GM18861 (cell line): ENCODE measurements around the gene PI16.

Source experiments
- ATAC-seq: cut with Tn5 transposase; IDR thresholded peaks from one replicate; pipeline ENCODE4 v1.9.1; 2021; ENCODE audit not compliant: unreplicated experiment

PI16 gene, protein sequence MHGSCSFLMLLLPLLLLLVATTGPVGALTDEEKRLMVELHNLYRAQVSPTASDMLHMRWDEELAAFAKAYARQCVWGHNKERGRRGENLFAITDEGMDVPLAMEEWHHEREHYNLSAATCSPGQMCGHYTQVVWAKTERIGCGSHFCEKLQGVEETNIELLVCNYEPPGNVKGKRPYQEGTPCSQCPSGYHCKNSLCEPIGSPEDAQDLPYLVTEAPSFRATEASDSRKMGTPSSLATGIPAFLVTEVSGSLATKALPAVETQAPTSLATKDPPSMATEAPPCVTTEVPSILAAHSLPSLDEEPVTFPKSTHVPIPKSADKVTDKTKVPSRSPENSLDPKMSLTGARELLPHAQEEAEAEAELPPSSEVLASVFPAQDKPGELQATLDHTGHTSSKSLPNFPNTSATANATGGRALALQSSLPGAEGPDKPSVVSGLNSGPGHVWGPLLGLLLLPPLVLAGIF

GRCh38 chr6:36954262-36954931 is at the start of gene PI16:
TSS of gene PI16 (plus strand) at chr6:36954738. CDS start at chr6:36954761, 23 bp downstream.
- ATAC-seq, result no peak

DNA sequence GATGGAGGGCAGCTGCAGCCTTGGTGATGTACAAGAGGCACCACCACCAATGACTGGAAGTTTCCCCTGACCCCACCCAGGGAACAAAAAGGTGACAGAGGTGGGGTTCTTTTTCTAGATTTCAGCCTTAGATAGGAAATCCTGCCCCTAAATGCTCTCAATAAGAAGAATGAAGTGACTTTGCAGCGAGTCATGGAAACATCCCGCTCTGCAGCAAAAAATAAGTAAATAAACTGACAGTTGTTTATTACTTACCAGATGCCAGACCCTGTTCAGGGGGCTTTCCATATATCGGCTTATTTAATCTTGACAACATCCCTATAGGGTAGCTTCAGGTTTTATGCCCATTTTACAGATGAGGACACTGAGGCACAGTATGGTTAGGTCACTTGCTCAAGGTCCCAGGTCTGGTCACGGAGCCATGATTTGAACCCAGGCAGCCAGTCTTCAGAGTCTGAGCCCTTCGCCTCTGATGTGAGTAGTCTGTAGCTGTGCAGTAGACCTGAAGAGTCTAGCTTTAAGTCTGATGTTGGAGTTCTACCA is 49.6 kb upstream of the PI16 start:
- no peak for ATAC-seq

GRCh38 chr6:36906539-36907325 is 47.8 kb upstream of the PI16 start:
- no peak for ATAC-seq

DNA sequence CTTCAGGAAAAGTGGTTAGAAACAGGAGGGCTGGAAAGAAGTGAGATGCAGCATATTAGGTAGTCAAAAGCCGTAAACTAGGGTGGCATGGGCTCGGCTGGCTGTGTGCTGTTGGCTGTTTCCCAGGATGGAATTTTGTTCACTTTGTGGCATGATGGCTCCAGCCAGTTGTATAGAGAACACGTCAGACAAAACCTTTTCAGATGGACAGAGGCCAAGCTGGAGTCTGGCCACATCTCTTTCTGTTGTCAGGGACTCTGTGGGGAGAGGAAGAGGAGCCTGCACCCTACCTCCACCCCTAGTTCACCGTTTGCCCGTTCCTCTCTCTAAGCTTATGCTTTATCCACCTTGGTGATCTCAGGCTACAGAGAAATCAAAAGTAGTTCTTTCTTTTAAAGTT is 46.8 kb upstream of the PI16 start:
- no peak for ATAC-seq

GRCh38 chr6:36908747-36909146 is 45.8 kb upstream of the PI16 start:
- no peak for ATAC-seq

GRCh38 chr6:36912030-36912454 is 42.5 kb upstream of the PI16 start:
- no peak for ATAC-seq

DNA sequence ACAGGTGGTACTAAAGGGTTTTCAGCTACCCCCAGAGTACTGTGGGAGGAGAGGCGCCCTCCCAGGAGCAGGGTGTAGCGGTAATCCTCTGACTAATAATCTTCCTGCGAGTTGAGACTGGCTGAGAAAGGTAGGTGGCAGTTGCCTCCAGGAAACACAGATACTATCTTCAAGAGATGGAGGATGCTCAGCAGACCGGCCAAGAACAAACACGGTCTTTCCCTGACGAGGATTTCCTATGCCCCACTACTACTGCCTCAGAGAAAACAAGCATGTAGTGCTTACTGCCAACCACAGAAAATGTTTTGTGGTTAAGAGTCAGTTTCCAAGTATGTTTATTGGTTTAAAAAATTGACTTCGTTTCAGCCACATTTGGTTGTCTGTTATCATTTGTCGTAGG is 42.0 kb upstream of the PI16 start:
- peak; percentile 81 for ATAC-seq

DNA sequence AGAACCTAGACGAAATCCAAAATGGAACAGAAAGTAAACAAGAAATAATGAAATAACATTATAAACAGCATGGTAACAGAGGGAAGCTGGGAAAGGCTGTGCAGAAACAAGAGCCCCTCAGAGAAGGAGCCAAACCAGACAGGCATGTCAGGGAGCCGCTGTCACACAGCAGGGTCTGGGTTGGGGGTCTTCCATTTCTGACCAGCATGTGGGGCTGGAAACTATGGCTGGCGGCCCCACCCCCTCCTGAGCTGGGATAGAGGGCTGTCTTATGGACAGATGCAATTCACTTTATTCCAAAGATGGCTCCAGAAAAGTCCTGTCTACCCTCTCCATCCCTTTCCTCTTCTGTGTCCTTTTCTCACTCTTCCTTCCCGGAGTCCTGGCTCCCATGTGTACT is 41.5 kb upstream of the PI16 start:
- no peak for ATAC-seq

- no peak for ATAC-seq
These were observed 40.2 kb upstream of the PI16 start for GRCh38 chr6:36914227-36914794.

DNA sequence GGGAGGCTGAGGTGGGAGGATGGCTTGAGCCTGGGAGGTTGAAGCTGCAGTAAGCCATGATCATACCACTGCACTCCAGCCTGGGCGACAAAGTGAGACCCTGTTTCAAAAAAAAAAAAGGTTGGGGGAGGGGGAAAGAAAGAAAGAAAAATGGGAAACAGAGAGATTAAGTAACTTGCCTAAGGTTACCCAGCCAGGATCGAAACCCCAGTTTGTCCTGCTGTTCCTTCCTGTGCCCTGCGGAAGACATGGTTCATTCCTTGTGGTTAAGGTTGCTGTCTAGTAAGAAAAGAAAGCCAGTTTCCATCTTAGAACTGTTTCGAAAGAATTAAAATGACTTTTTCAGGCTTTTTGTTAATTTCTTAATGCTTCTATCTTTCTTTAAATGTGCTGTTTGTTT is 38.9 kb upstream of the PI16 start:
- ATAC-seq, result no peak

DNA sequence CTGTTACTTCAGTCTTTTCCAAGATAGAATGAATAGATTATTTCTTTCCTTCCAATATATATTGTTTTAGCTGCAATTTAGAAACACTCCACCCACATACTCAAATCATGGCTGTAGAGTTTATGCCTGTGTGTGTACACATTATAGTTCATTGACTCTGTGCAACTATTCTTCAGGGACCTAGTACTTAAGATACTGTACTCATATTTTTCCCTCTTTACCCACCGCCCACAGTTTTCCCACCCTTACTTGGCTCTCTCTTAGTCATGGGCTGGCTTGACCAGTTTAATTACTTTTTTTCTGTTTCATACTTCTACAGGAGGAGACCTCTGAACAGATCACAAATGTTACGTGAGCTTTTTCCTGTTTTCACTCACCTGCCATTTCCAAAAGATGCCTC is 38.4 kb upstream of the PI16 start:
- ATAC-seq, result no peak

GRCh38 chr6:36917541-36918193 is 36.9 kb upstream of the PI16 start:
- no peak for ATAC-seq

GRCh38 chr6:36920049-36920448 is 34.5 kb upstream of the PI16 start:
- ATAC-seq, result no peak

- no peak for ATAC-seq
These were observed 34.0 kb upstream of the PI16 start for GRCh38 chr6:36920546-36920945.

GRCh38 chr6:36924131-36924530 is 30.4 kb upstream of the PI16 start:
- no peak for ATAC-seq

GRCh38 chr6:36924778-36925374 is 29.7 kb upstream of the PI16 start:
- ATAC-seq, result no peak

DNA sequence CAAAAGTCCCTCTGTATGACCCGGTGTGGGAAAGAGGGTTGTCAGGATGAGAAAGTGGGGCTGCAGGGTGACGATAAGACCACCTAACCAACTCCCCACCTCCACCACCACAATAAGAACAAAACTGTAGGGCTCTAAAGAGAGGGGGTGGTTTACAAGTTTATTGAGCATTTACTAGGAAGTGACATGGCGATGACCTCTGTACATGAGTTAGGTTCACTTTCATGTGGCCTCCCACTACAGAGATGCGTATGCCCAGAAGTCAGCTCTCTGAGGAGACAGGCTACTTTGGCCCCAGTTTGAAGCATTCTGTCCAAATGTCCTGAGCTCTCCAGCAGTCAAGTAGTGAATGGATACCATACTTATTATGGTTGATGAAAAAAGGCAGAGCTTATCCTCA is 28.7 kb upstream of the PI16 start:
- no peak for ATAC-seq

- no peak for ATAC-seq
These were observed 27.6 kb upstream of the PI16 start for GRCh38 chr6:36926708-36927513.
